Cardiac fibroblast (primary cell): Measurements from ENCODE around the gene CD34.
A peak's percentile ranks its signal among the peaks of the same experiment; 100 is the strongest.

Experiments used
- DNase-seq, 2 donors: peaks; one replicate each; pipeline versions ENCODE4 v3.0.0 to v3.0.0-alpha.2; 2010; ENCODE audit warnings: low read depth in 2 of 2
- H3K4me3 ChIP-seq, 2 donors: replicated peaks in 1 of 2; 1 replicate in 1 of 2; 2 replicates in 1 of 2; pipeline ENCODE4 v1.5.1; 2011; ENCODE audit warnings: low read depth in 2 of 2, low read length in 2 of 2, mild to moderate bottlenecking in 2 of 2, moderate library complexity in 1 of 2
- TF ChIP-seq, protein P1 (sequence below): IDR thresholded peaks from one replicate; pipeline ENCODE4 v1.5.1; 2011; ENCODE audit warnings: low read depth, mild to moderate bottlenecking, low read length, inconsistent platforms

The CD34 gene, protein sequence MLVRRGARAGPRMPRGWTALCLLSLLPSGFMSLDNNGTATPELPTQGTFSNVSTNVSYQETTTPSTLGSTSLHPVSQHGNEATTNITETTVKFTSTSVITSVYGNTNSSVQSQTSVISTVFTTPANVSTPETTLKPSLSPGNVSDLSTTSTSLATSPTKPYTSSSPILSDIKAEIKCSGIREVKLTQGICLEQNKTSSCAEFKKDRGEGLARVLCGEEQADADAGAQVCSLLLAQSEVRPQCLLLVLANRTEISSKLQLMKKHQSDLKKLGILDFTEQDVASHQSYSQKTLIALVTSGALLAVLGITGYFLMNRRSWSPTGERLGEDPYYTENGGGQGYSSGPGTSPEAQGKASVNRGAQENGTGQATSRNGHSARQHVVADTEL

DNA sequence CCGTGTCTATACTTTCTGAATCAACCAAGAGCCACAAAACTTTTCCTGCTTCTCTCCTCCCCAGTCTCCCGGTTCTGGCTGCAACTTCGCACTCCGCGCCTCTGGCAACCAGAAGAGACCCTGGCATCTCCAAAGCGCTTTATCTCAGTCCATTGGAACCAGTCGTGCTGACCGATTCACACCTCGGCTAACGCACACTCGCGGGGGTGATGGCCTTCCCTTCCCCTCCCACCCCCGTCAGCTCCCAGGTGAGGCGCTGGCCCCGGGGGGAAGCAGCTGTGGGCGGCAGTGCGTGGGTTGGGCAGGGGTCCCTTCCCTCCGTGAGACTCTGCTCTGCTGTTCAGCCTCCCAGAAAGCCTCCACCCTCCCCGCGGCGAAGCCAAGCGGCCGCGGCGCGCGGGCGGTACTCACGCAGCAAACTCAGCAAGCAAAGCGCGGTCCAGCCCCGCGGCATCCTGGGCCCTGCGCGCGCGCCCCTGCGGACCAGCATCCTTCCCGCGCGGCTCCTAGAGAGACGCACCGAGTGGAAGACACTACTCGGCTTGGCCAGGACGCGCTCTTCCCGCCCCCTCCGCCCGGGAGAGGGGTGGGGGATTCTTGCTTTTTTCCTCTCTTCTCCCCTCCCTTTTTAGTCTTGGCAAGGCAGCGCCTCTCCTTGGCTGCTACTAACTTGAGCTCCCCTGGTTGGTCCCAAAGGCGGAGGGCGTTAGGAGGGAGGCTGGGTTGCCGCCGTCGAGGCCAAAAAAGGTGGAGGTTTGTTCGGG, at the start of gene CD34:
Gene CD34 (minus strand): TSS at position 535 of the 764 bp plus-strand sequence. CDS start 45 bp downstream, at position 490.
- peak within 1 kb of the TSS; percentile 41 to 53 for H3K4me3 ChIP-seq

GRCh38 chr1:207960346-207960745, 49.4 kb upstream of the CD34 start:
- TF ChIP-seq, protein P1, sequence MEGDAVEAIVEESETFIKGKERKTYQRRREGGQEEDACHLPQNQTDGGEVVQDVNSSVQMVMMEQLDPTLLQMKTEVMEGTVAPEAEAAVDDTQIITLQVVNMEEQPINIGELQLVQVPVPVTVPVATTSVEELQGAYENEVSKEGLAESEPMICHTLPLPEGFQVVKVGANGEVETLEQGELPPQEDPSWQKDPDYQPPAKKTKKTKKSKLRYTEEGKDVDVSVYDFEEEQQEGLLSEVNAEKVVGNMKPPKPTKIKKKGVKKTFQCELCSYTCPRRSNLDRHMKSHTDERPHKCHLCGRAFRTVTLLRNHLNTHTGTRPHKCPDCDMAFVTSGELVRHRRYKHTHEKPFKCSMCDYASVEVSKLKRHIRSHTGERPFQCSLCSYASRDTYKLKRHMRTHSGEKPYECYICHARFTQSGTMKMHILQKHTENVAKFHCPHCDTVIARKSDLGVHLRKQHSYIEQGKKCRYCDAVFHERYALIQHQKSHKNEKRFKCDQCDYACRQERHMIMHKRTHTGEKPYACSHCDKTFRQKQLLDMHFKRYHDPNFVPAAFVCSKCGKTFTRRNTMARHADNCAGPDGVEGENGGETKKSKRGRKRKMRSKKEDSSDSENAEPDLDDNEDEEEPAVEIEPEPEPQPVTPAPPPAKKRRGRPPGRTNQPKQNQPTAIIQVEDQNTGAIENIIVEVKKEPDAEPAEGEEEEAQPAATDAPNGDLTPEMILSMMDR: no peak
- DNase-seq: no peak
- no peak overlapping the region for H3K4me3 ChIP-seq

More for the DNA sequence above, at the start of gene CD34:
- TF ChIP-seq, protein P1: no peak
- DNase-seq: peak; percentile 28 to 54

- no peak for DNase-seq
- TF ChIP-seq, protein P1: no peak
- H3K4me3 ChIP-seq: no peak overlapping the region
Measured at GRCh38 chr1:207959910-207960309, 49.0 kb upstream of the CD34 start.

DNA sequence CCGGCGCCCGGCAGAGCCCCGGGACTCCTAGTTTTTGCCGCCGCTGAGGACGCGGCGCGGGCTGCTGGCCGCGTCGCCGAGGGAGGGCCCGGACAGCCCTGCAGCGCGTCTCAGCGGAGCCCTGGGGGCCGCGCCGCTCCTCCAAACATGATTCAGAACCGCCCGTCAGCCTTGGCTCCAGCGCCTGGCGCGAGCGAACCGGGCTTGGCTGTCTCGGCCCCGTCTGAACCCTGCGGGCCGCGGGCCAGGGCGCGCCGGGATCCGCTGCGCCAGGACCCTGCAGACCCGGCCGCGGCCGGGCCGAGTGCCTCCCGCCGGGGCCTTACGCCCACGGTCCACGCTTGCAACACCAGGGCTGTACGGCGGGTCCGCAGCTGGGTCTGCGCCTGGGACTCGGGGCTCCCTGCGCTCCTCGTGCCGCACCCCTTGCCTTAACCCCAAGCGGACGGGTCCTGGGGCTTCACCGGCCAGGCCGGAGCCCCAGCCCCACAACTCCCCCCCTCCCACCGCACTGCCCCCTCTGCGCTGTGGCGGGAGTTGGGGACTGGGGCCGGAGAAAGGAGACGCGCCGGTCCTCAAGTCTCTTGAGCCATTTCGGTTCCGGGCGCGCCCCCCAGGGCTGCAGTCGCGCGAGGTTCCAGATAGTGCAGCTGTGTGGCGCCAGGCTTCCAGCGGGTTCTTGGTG, 48.4 kb upstream of the CD34 start:
- TF ChIP-seq, protein P1: no peak
- H3K4me3 ChIP-seq: peak overlapping the region; percentile 32 to 43
- peak; percentile 63 to 73 for DNase-seq

GRCh38 chr1:207958376-207959139, 47.6 kb upstream of the CD34 start:
- peak overlapping the region; percentile 32 to 43 for H3K4me3 ChIP-seq
- TF ChIP-seq, protein P1: no peak
- no peak for DNase-seq

- TF ChIP-seq, protein P1: no peak
- no peak overlapping the region for H3K4me3 ChIP-seq
- DNase-seq: no peak
Measured at GRCh38 chr1:207956986-207957385, 46.1 kb upstream of the CD34 start.
